AG04450 (cell line): ENCODE data around the gene ENOSF1. TPM values are rescaled to one million over a fixed set of nuclear protein-coding genes. Genes with fewer than 3 reads are reported as not detected.

ENCODE experiments used
- CTCF ChIA-PET: fragments of 300-600, 350-600 bp; formaldehyde crosslinking; extraction: SDS; loops from one replicate; lab custom pipeline; 2022; ENCODE audit warnings: antibody characterized with exemption, inconsistent platforms; lab: Charles Lee
- POLR2A ChIA-PET: fragments of 350-600 bp; formaldehyde crosslinking; extraction: SDS; loops from one replicate; lab custom pipeline; 2021; ENCODE audit warnings: antibody characterized with exemption, inconsistent platforms; lab: Yijun Ruan, JAX
- DNase-seq: peaks from one replicate; pipeline ENCODE4 v3.0.0-alpha.2; 2011; ENCODE audit warnings: low read depth, low spot score
- H3K27ac ChIP-seq: one replicate; pipeline ENCODE4 v1.5.1; 2012; ENCODE audit warnings: low read depth, low read length, control low read depth
- H3K27me3 ChIP-seq: one replicate; pipeline ENCODE4 v1.6.0; 2012; ENCODE audit warnings: low read length; ENCODE audit not compliant: control insufficient read depth, insufficient read depth
- H3K4me3 ChIP-seq: 2 replicates; pipeline ENCODE4 v1.5.1; 2011; ENCODE audit warnings: mild to moderate bottlenecking, low read depth, low read length, control low read depth
- H3K9me3 ChIP-seq: 2 replicates; pipeline ENCODE4 v1.5.1; 2012; ENCODE audit warnings: low read length; ENCODE audit not compliant: control insufficient read depth, insufficient read depth
- CTCF ChIP-seq: IDR thresholded peaks from 2 replicates; pipeline ENCODE4 v1.5.1; 2011; ENCODE audit warnings: low read depth, low read length, control low read depth, inconsistent platforms
- polyA plus RNA-seq: library from polyadenylated mRNA; depleted of rRNA; stranded (reverse); fragments of >200 nt; gene quantifications from 2 replicates; pipeline ENCODE4 v1.2.3, GENCODE V29; 2011

Gene ENOSF1
- polyA plus RNA-seq, 1 experiment = 10.9 TPM

DNA sequence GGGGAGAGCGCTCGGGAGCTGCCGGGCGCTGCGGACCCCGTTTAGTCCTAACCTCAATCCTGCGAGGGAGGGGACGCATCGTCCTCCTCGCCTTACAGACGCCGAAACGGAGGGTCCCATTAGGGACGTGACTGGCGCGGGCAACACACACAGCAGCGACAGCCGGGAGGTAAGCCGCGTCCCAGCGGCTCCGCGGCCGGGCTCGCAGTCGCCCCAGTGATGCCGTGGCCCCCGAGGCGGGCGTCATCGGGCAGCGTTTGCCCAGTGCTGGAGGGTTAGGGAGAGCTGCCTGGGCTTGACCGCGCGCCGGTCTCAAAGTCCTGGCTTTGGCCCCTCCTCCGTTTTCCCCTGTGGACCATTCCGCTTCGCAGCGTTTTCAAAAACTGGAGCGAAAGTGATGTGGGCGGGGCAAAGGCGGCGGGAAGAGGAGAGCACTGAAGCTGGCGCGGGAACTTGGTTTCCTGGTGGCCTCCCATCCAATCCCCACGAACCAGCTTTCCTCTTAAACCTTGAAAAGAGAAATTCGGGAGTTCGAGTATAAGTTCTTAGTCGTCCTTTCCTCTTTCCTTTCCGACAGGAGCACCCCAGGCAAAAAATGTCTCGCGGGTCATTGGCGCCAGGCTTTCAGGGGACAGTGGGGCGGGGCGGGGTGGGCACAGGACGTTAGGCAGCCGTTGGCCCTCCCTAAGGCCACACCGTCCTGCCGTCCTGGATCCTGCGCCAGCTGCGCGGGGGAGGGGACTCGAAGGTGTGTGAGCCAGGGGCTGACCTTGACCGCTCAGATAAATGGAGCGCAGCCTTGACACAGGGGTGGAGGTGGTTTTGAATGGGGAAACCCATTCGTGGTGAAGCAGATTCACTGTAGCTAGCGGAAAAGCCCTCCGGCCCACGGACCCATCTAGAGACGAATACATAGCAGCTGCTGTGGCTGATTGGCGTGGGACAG lies 54.2 kb downstream of the ENOSF1 start:
- peak overlapping the region; percentile 61 for H3K27ac ChIP-seq
- ChIA-PET CTCF (interaction anchor here (0.6 to 1.4 kb wide), 5 partner anchors 30 to 189 kb away, joined by 3 to 5 read pairs (median 4); no protein-coding TSS in a partner anchor), POLR2A (interaction anchor here (0.5 to 0.8 kb wide), 4 partner anchors 28 to 159 kb away, joined by 3 to 13 read pairs (median 5); partner anchors contain the start of gene ENOSF1)
- peak; percentile 50 for DNase-seq
- 0 out of 2 replicates have a peak, but pooled peaks have one; percentile 1 for TF ChIP-seq CTCF
- no peaks in the 10 kb centered on the region for H3K27me3 ChIP-seq
- H3K4me3 ChIP-seq = peak overlapping the region; percentile 89
- H3K9me3 ChIP-seq = peaks cover 6% of the 10 kb centered on the region

DNA sequence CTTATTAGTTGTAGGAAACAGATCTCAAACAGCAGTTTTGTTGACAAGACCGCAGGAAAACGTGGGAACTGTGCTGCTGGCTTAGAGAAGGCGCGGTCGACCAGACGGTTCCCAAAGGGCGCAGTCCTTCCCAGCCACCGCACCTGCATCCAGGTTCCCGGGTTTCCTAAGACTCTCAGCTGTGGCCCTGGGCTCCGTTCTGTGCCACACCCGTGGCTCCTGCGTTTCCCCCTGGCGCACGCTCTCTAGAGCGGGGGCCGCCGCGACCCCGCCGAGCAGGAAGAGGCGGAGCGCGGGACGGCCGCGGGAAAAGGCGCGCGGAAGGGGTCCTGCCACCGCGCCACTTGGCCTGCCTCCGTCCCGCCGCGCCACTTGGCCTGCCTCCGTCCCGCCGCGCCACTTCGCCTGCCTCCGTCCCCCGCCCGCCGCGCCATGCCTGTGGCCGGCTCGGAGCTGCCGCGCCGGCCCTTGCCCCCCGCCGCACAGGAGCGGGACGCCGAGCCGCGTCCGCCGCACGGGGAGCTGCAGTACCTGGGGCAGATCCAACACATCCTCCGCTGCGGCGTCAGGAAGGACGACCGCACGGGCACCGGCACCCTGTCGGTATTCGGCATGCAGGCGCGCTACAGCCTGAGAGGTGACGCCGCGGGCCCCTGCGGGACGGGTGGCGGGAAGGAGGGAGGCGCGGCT lies 55.0 kb downstream of the ENOSF1 start, which contains the start of gene TYMS:
TYMS (plus strand) TSS at position 343 of the 690 bp plus-strand sequence; CDS start at position 433, 90 bp downstream.
- peak; percentile 15; the same call in 1 of the 2 replicates for TF ChIP-seq CTCF
- Histone ChIP-seq H3K4me3 (peak within 1 kb of the TSS; percentile 89), H3K27ac (peak within 1 kb of the TSS; percentile 61), H3K27me3 (no peaks in the 10 kb centered on the region), H3K9me3 (peaks cover 6% of the 10 kb centered on the region)
- no peak for DNase-seq
- CTCF ChIA-PET = interaction anchor here (0.7 to 1.4 kb wide), 4 partner anchors 29 to 1735 kb away, joined by 3 to 5 read pairs (median 4); no protein-coding TSS in a partner anchor
- POLR2A ChIA-PET = interaction anchor here (0.5 to 0.8 kb wide), 3 partner anchors 47 to 160 kb away, joined by 3 to 6 read pairs (median 4); partner anchors contain the start of gene ENOSF1

DNA sequence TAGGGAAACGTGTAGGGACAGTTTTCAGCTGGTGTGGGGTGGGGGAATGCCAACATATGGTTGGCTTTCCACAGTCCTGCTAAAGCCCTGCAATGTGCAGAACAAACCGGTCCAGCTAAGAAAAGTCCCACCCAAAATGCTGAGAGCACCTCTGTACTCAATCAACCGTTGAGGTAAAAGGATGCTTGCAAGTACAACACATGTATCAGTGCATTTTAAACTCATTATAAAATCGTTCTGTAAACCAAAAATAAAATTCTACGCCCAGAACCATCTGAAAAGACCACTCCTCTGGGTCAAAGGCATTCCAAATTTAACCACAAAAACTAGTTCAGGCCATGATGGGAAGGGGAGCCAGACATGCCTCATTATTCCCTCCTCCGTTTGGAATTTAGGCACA lies 57.0 kb downstream of the ENOSF1 start:
- TF ChIP-seq CTCF = no peak
- no peaks in the 10 kb centered on the region for H3K27me3 ChIP-seq
- CTCF ChIA-PET = interaction anchor here (0.6 to 1.9 kb wide), 3 partner anchors 11 to 184 kb away, joined by 3 to 5 read pairs (median 3); no protein-coding TSS in a partner anchor
- no peak for DNase-seq
- no peaks in the 10 kb centered on the region; the same call in 1 of the 2 replicates for H3K9me3 ChIP-seq
- POLR2A ChIA-PET = no interaction called here
- no peak overlapping the region for H3K4me3 ChIP-seq
- H3K27ac ChIP-seq = no peak overlapping the region

DNA sequence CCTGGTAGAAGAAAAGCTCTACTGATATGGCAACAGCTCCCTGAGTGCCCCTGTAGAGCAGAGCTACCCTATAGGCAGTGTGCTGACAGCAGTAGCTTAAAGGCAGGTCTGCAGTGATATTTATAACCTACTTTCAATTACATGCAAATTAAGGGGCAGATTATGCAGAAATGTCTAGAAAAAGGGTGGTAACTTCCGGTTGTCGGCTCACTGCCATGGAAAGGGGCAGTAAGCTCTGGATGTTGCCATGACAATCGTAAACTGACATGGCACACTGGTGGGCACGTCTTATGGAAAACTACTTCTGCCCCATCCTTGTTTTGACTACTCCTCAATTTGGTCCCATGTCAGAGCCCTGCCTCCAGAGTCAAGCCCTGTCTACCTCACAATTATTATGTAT lies 57.8 kb downstream of the ENOSF1 start:
- Histone ChIP-seq H3K4me3 (no peak overlapping the region), H3K9me3 (no peaks in the 10 kb centered on the region; the same call in 1 of the 2 replicates), H3K27ac (no peak overlapping the region), H3K27me3 (no peaks in the 10 kb centered on the region)
- POLR2A ChIA-PET = no interaction called here
- no peak for DNase-seq
- TF ChIP-seq CTCF = no peak
- CTCF ChIA-PET = interaction anchor here (0.6 to 1.9 kb wide), 4 partner anchors 108 to 229 kb away, joined by 3 to 5 read pairs (median 4); no protein-coding TSS in a partner anchor
